Renal cortex interstitium (tissue), 11 donors: ENCODE measurements around the gene HOXA7. TPM values are rescaled to one million over a fixed set of nuclear protein-coding genes. Genes with fewer than 3 reads are reported as not detected.

ENCODE experiments used
- DNase-seq, 11 donors: peaks; one replicate each; pipeline ENCODE4 v3.0.0-alpha.2; 2013; ENCODE audit warnings: low read depth in 9 of 11, low spot score in 4 of 11; ENCODE audit errors: extremely low read depth in 1 of 11
- polyA plus RNA-seq, 3 donors: library from polyadenylated mRNA; unstranded; fragments of 120-200 nt; gene quantifications; one replicate each; pipeline ENCODE4 v1.2.1, GENCODE V29; 2013; ENCODE audit not compliant: insufficient read length in 3 of 3

The HOXA7 gene
- polyA plus RNA-seq, 3 donors, result 24.3 to 31.7 (median 31.4) TPM

GRCh38 chr7:27197137-27198042 lies 40.9 kb upstream of the HOXA7 start:
- peak in 1 of 11 donors; percentile 57 for DNase-seq

DNA sequence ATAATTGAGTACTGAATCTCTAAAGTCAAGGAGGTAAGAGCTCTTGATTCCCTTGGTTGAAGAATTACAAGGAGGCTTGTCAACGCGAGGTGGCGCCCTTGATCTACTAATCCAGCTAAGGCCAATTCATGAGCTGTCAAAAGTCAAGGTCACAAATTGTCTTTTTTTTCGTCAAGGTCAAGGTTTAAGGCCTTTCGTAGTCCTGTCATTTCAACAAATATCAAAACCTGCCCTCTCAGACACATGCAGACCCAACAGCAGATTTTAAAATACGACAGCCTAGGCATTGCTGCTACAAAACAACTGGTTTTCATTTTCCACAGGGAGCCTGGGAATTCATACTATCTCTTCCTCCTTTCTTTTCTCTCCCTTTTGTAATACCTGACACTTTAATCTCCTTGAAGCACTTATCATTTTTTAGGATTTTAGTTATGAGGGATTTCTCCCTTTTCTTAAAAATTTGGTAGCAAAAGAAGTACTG lies 39.9 kb upstream of the HOXA7 start:
- DNase-seq, result peak in 3 of 11 donors; percentile 75 to 84 (median 78)

GRCh38 chr7:27194686-27195379 lies 38.4 kb upstream of the HOXA7 start:
- peak in 1 of 11 donors; percentile 17 for DNase-seq

DNA sequence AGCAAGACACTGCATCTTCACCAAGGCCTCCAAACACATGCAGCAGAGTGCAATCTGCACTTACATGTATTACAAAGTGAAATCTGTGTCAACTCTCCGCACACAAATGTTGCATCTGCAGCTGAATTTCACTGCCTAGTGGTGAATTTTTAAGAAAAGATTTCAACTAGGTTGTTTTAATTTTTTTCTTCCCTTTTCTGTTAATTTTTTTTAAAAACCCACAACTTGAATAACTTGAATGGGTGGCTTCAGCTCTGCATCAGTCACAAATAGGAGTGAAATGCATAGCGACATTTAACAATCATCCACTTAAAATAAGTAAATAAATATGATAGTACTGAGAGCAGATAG lies 37.5 kb upstream of the HOXA7 start:
- no peak for DNase-seq

- DNase-seq, result no peak
Measured at GRCh38 chr7:27193335-27194001, 37.0 kb upstream of the HOXA7 start.

DNA sequence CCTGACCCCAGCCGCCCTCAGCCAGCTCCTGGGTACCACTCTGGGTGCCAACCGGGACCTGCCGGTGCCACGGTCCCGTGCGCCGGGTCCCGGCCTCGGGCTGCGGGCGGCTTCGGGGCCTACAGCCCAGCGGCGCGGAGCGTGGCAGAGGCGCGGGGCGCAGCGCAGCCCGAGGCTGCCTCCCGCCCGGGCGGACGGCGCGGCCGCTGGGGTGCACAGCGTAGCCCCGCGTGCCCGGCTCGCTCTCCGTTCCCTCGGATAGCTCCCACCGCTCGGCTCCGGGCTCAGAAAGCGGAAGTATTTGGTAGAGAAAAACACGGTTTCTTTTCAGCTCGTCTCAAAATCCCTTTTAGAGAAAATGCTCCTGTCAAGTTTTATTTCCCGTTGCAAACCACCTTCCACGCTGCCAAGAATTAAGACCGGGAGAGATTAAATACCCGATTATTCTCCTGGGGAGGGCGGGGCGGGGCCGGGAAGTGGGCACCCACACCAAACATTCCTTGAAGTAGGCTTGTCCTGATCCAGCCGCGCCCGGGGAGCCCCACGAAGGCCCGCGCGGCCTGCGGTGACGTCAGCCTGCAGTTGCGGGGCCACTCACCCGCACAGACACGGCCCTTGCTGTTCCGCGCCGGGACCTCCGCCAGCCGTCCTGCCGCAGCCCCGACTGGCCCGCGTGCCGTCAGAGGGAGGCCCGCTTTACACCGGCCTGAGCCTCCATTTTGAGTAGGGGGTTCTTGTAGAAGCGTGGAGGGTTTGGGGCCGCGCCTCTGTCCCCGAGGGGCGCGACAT lies 36.3 kb upstream of the HOXA7 start:
- no peak for DNase-seq

DNA sequence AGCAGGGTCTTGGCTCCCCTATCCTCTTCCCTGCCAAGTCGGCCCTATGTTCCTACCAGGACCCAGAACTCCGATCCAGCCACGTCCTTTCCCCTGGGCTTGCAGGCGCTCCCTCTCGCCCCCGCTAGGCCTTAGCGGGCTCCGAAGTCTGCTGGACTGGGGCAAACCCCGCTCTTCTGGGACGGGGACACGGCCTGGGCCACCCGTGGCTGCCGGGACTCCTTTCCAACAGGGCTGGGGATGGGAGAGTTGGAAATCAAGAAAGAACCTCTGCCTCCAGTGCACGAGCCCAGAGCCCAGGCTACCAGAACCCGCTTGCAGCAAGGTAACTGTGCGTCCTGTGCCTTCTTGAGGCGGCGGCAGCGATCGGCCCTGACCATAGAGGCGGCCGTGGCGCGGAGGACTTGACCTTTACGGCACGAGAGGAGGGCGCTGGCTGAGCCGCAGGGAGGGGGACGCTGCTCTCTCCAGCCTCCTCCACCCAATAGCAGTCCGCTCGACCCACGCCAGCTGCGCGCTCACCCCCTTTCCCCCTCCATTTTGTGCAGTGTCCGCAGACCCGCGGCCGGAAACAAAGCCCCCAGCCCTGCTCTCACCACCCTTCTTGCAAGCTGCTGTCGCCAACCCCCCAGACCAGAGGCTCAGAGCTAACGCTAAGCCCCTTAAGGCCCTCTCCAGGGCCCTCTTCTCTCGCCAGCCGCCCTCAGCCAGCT lies 35.5 kb upstream of the HOXA7 start:
- DNase-seq, result no peak

- DNase-seq, result no peak
Measured at GRCh38 chr7:27191161-27191731, 34.8 kb upstream of the HOXA7 start.

DNA sequence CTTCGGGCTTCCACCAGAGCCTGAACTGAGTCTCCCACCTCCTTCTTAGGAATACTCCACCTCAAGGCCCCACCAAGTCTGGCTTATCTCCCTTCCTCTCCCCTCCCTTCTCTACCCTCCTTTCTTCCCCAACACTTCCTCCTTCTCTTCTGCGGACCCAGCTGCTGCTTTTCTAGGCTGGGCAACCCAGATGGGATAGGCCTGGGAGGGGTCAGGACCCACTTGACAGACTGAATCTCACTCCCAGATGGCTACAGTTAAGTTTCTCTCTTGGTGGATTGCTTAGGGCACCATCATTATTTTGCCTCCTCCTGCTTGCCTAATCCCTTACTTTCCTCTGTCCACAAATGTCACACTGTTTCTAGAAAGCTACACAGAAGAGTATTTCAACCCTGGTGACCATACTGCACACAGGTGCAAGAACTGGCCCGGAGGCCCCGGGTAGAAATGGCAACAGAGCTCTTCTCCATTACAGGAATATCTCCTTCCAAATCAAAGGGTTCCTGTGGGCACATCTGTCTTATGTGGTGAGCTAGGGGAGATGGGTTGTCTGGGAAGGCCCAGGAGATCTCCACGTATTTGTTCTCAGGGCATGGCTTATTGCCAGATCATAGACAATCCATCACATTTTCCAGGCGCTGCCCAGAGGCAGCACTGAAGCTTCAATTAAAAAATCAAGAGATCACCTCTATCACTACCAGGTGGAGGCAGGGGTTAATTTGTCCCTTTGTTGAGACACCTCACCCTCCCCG lies 33.7 kb upstream of the HOXA7 start:
- DNase-seq, result no peak

- peak in 2 of 11 donors; percentile 81 to 86 for DNase-seq
Measured at GRCh38 chr7:27189295-27189996, 33.0 kb upstream of the HOXA7 start.

- no peak for DNase-seq
Measured at GRCh38 chr7:27188386-27189294, 32.2 kb upstream of the HOXA7 start.

DNA sequence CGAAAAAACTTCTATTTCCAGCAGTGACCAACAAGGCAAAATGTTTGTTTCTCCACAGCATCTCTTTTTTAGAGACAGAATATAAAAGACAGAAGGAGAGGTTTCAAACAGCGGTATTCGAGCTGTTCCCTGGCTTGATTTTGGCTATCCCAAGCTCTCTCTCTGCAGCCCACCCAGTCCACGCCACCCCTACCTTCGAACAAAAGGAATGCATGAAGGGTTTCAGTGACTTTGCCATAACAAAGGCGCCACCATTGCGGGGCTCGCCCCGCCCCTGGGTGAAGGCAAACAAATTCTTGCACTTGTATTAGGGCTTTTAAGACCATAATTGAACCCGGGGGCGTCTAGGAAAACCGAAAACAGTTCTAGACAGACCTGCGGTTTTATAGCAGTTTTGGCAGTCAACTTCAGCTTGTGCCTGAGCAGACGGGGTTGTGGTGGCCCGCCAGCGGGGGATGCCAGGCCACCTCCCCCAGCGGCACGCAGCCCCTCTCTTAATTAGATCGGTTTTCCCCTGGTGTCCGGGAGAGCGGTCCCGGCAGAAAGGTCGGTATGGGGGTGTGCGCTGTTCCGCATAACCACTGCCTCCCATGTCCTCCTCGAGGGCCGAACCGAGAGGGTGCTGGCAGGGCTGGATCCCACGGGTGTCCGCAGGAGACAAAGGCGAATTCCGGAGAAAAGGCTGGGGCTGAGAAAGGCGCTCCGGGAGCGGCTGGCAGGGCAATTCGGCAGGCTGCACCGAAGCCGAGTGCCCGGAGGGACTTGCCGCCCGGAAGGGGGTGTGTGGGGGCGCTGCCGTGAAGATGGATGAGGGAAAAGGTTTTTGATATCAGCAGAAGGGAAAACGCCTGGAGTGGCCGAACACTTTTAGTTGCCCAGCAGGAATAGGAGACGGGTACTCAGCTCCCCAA lies 31.3 kb upstream of the HOXA7 start:
- DNase-seq, result no peak

DNA sequence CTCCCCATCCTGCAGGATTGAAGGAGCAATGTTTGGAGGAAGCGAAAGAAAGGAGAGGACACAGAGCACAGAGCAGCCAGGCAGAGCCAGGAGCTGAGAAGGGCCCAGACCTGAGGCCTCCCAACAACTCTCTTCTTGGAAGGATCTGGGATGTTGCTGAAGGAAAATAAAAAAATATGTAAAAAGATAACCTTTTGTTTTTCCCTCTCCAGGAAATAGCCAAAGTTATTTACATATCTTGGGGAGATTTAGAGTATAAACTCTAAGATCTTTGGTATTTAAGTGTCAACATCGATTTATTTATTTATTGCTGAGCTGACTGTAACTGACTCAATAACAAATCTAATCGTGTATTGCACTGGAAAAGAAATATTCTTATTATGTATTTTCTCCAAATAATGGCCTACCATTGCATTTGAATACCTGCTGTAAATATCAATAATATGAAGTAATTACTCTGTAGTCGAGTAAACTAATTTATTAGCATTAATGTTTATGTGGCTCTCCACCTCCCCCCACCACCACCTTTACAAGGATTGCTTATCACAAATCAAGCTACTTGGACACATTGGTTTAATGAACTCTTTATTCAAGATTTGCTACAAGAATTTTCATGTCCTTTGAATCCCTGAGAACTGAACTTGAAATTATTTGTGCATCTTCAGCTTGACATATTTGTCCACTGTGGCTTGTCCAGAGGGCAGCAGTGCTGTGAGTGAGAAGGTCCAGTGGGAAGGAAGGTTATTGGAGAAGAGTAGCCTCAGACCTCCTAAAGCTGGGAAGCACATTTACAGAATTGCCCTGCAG lies 30.4 kb upstream of the HOXA7 start:
- DNase-seq, result no peak
